ENCODE results near the gene TNS3. TPM values are rescaled to one million over a fixed set of nuclear protein-coding genes. Genes with fewer than 3 reads are reported as not detected.

The TNS3 gene
- total and polyA plus RNA-seq, 2 donors (not counting 1 experiment from before 2014, with no cell fraction given) = 11.4 to 77.5 TPM

DNA sequence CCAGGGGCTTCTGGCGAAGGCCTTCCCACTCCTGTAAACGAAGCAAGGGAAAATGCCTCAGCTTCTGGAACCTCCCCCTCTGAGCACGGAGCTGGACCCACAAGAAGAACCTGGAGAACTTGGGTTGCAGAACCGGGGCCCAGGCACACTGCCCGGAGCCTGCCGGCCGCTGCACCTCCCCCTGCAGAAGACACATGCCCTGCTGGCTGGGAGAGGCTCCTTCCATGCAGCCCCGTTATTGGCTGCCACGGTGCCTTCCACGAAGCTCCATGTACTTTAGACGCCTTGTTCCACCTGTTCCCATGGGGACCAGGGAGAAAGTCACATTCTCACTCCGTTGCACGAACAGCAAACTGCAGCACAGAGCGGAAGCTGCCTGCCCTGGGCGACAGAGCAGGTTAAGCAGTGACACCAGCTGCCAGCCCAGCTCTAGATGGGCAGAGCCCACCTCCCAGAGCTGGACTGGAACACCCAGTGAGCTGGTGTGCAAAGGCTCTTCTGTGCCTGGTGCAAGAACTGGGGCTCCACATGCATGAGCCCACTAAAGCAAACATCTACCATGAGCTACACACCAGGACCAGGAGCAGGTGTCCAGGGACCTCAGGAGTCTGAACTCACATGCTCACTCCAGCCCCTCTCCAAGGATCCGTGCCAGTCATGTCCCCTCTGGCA, 70.1 kb downstream of the TNS3 start:
- no peak for TF ChIP-seq EZH2 (IDR thresholded peaks at IDR 0.05; ENCODE audit: borderline replicate concordance, insufficient read depth, low read depth, low read length, poor library complexity, severe bottlenecking)
- TF ChIP-seq, protein P1, sequence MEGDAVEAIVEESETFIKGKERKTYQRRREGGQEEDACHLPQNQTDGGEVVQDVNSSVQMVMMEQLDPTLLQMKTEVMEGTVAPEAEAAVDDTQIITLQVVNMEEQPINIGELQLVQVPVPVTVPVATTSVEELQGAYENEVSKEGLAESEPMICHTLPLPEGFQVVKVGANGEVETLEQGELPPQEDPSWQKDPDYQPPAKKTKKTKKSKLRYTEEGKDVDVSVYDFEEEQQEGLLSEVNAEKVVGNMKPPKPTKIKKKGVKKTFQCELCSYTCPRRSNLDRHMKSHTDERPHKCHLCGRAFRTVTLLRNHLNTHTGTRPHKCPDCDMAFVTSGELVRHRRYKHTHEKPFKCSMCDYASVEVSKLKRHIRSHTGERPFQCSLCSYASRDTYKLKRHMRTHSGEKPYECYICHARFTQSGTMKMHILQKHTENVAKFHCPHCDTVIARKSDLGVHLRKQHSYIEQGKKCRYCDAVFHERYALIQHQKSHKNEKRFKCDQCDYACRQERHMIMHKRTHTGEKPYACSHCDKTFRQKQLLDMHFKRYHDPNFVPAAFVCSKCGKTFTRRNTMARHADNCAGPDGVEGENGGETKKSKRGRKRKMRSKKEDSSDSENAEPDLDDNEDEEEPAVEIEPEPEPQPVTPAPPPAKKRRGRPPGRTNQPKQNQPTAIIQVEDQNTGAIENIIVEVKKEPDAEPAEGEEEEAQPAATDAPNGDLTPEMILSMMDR (IDR thresholded peaks at IDR 0.05) = no peak
- H3K79me2 ChIP-seq (ENCODE audit: control insufficient read depth, insufficient read depth, low read length) = peaks cover 13% of the 10 kb centered on the region
- peaks cover 0 to 9% of the 10 kb centered on the region in 2 experiments for H3K36me3 ChIP-seq (replicated peaks in 1 of 2; ENCODE audit: control extremely low read depth in 1 of 2, control insufficient read depth in 1 of 2, extremely low read depth in 1 of 2, insufficient read depth in 2 of 2, low read length in 1 of 2)
- ATAC-seq (ENCODE audit: low read depth) (no peak), DNase-seq (no peak)
- Mint-ChIP-seq H3K4me1 (no peaks in the 10 kb centered on the region), H3K4me3 (no peak overlapping the region), H3K9me3 (ENCODE audit: insufficient read depth) (no peaks in the 10 kb centered on the region), H3K27ac (no peak overlapping the region), H3K27me3 (no peaks in the 10 kb centered on the region)
- no peak overlapping the region for H2AFZ ChIP-seq (ENCODE audit: insufficient read depth, low read depth, low read length, poor library complexity, severe bottlenecking)
- H3K27me3 ChIP-seq (replicated peaks in 1 of 4; ENCODE audit: control extremely low read depth in 1 of 4, control insufficient read depth in 3 of 4, insufficient read depth in 4 of 4, low read length in 3 of 4) = no peaks in the 10 kb centered on the region
- no peak overlapping the region for H3K4me3 ChIP-seq (ENCODE audit: control extremely low read depth in 1 of 5, extremely low read depth in 1 of 5, insufficient read depth in 1 of 5, low read depth in 2 of 5, low read length in 4 of 5)
- 94% methylated on average over 15 of the region's 16 CpGs for WGBS (ENCODE audit: insufficient coverage)
- no peak overlapping the region for H3K4me2 ChIP-seq (replicated peaks; ENCODE audit: low read depth, low read length, poor library complexity, severe bottlenecking)
- POLR2A ChIA-PET = no interaction called here
- peaks cover 0 to 14% (median 0%) of the 10 kb centered on the region in 3 donors for H3K9me3 ChIP-seq (ENCODE audit: control extremely low read depth in 1 of 3, control insufficient read depth in 2 of 3, insufficient read depth in 1 of 3, low read length in 2 of 3)
- intact Hi-C loops (cut with micrococcal nuclease) = no loop called here
- peaks cover 4% of the 10 kb centered on the region for H4K20me1 ChIP-seq (ENCODE audit: control insufficient read depth, insufficient read depth, low read length, poor library complexity, severe bottlenecking)
- no peaks in the 10 kb centered on the region for H3K4me1 ChIP-seq (ENCODE audit: control insufficient read depth in 2 of 2, insufficient read depth in 2 of 2, low read length in 2 of 2)
- CTCF ChIA-PET = interaction anchor here (1.1 to 1.2 kb wide), 2 partner anchors 76 to 307 kb away, joined by 3 read pairs; no protein-coding TSS in a partner anchor
- no peak overlapping the region for H3K9ac ChIP-seq (ENCODE audit: low read length)
- no peak overlapping the region for H3K27ac ChIP-seq (ENCODE audit: low read length in 2 of 2)

DNA sequence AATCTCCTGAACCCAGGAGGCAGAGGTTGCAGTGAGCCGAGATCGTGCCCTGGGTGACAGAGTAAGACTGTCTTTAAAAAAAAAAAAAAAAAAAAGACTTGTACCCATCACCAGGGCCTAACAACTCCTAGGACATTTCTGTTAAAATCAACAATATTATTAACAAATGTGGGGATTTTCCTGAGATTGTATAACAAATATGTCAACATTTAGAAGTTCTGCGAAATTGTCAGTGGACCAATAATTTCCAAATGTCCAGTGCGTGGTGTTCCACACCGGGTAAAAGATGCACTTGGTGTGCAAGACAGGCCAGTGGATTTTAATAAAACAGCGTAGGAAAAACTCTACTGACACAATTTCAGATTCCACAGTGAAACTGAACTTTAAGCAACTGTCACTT, 71.1 kb downstream of the TNS3 start:
- POLR2A ChIA-PET = no interaction called here
- H3K36me3 ChIP-seq (replicated peaks in 1 of 2; ENCODE audit: control extremely low read depth in 1 of 2, control insufficient read depth in 1 of 2, extremely low read depth in 1 of 2, insufficient read depth in 2 of 2, low read length in 1 of 2) = peaks cover 0 to 9% of the 10 kb centered on the region in 2 experiments
- H2AFZ ChIP-seq (ENCODE audit: insufficient read depth, low read depth, low read length, poor library complexity, severe bottlenecking) = no peak overlapping the region
- Mint-ChIP-seq H3K9me3 (ENCODE audit: insufficient read depth) (no peaks in the 10 kb centered on the region), H3K4me3 (no peak overlapping the region), H3K27me3 (no peaks in the 10 kb centered on the region), H3K27ac (no peak overlapping the region), H3K4me1 (no peaks in the 10 kb centered on the region)
- H3K9ac ChIP-seq (ENCODE audit: low read length) = no peak overlapping the region
- H4K20me1 ChIP-seq (ENCODE audit: control insufficient read depth, insufficient read depth, low read length, poor library complexity, severe bottlenecking) = no peaks in the 10 kb centered on the region
- no peak overlapping the region for H3K4me3 ChIP-seq (ENCODE audit: control extremely low read depth in 1 of 5, extremely low read depth in 1 of 5, insufficient read depth in 1 of 5, low read depth in 2 of 5, low read length in 4 of 5)
- WGBS (ENCODE audit: insufficient coverage) = 100% methylated on average over 3 of the region's 6 CpGs
- no peaks in the 10 kb centered on the region for H3K4me1 ChIP-seq (ENCODE audit: control insufficient read depth in 2 of 2, insufficient read depth in 2 of 2, low read length in 2 of 2)
- no peak overlapping the region for H3K27ac ChIP-seq (ENCODE audit: low read length in 2 of 2)
- H3K9me3 ChIP-seq (ENCODE audit: control extremely low read depth in 1 of 3, control insufficient read depth in 2 of 3, insufficient read depth in 1 of 3, low read length in 2 of 3) = peaks cover 0 to 14% (median 0%) of the 10 kb centered on the region in 3 donors
- no peak overlapping the region for H3K4me2 ChIP-seq (replicated peaks; ENCODE audit: low read depth, low read length, poor library complexity, severe bottlenecking)
- intact Hi-C loops (cut with micrococcal nuclease) = no loop called here
- H3K27me3 ChIP-seq (replicated peaks in 1 of 4; ENCODE audit: control extremely low read depth in 1 of 4, control insufficient read depth in 3 of 4, insufficient read depth in 4 of 4, low read length in 3 of 4) = no peaks in the 10 kb centered on the region
- CTCF ChIA-PET = no interaction called here
- peaks cover 9% of the 10 kb centered on the region for H3K79me2 ChIP-seq (ENCODE audit: control insufficient read depth, insufficient read depth, low read length)
- ATAC-seq (ENCODE audit: low read depth) (no peak), DNase-seq (no peak)
- TF ChIP-seq EZH2 (IDR thresholded peaks at IDR 0.05; ENCODE audit: borderline replicate concordance, insufficient read depth, low read depth, low read length, poor library complexity, severe bottlenecking) = no peak
- TF ChIP-seq, protein P1 (IDR thresholded peaks at IDR 0.05) = no peak

Data from B cell (primary cell).